WTC11 (cell line): ENCODE results near the gene FNIP2. TPM values are rescaled to one million over a fixed set of nuclear protein-coding genes. Genes with fewer than 3 reads are reported as not detected.

ENCODE experiments used
- ATAC-seq: fragments of 200-7000 bp; cut with Tn5 transposase; 2 replicates; pipeline ENCODE4 v1.10.0; 2021; ENCODE audit warnings: mild to moderate bottlenecking, moderate library complexity
- CTCF ChIA-PET: fragments of 300-600 bp; sonication (Branson Sonifier 250); formaldehyde crosslinking; loops from one replicate; lab custom pipeline; 2021; ENCODE audit warnings: antibody characterized with exemption; lab: Charles Lee
- POLR2A ChIA-PET: fragments of 350-600 bp; sonication (Branson Sonifier 250); formaldehyde crosslinking; loops from one replicate; lab custom pipeline; 2021; ENCODE audit warnings: antibody characterized with exemption; lab: Charles Lee
- DNase-seq: peaks from one replicate; pipeline ENCODE4 v3.0.0; 2021; ENCODE audit warnings: low spot score
- H3K27ac Mint-ChIP-seq: 2 replicates; pipeline ENCODE4 v1.8.0; 2021; ENCODE audit warnings: mixed read lengths
- H3K27me3 Mint-ChIP-seq: 2 replicates; pipeline ENCODE4 v1.8.0; 2021; ENCODE audit warnings: low read depth, mild to moderate bottlenecking, moderate library complexity, mixed read lengths
- H3K36me3 Mint-ChIP-seq: 2 replicates; pipeline ENCODE4 v1.8.0; 2021; ENCODE audit warnings: mixed read lengths
- H3K4me1 Mint-ChIP-seq: 2 replicates; pipeline ENCODE4 v1.8.0; 2022; ENCODE audit warnings: mixed read lengths
- H3K4me3 Mint-ChIP-seq: 2 replicates; pipeline ENCODE4 v1.8.0; 2021; ENCODE audit warnings: mild to moderate bottlenecking, moderate library complexity, mixed read lengths
- H3K9me3 Mint-ChIP-seq: 2 replicates; pipeline ENCODE4 v1.8.0; 2021; ENCODE audit warnings: mixed read lengths
- ATF2 ChIP-seq: sonication (generic); formaldehyde crosslinking; IDR thresholded peaks from 2 replicates; pipeline ENCODE4 v1.8.1; 2022; ENCODE audit warnings: low read depth, missing genetic modification reagents, borderline replicate concordance
- CDX4 ChIP-seq: fragments of 250-450 bp; sonication (Bioruptor Pico); IDR thresholded peaks from 2 replicates; pipeline ENCODE4 v1.9.0; 2021; ENCODE audit warnings: moderate library complexity, mild to moderate bottlenecking, inconsistent platforms, borderline replicate concordance
- CREB1 ChIP-seq: sonication (generic); formaldehyde crosslinking; IDR thresholded peaks from 2 replicates; pipeline ENCODE4 v1.8.0; 2023; ENCODE audit warnings: mild to moderate bottlenecking, missing genetic modification reagents
- E2F4 ChIP-seq: sonication (generic); formaldehyde crosslinking; IDR thresholded peaks from 2 replicates; pipeline ENCODE4 v1.8.1; 2022; ENCODE audit warnings: low read depth, mild to moderate bottlenecking, moderate library complexity, missing genetic modification reagents, borderline replicate concordance
- ETV6 ChIP-seq: sonication (generic); formaldehyde crosslinking; IDR thresholded peaks from 2 replicates; pipeline ENCODE4 v1.8.1; 2022; ENCODE audit warnings: mild to moderate bottlenecking, missing genetic modification reagents
- FOXK1 ChIP-seq: sonication (generic); formaldehyde crosslinking; IDR thresholded peaks from 2 replicates; pipeline ENCODE4 v1.8.0; 2022; ENCODE audit warnings: mild to moderate bottlenecking, moderate library complexity, missing genetic modification reagents
- FOXP1 ChIP-seq: sonication (generic); formaldehyde crosslinking; IDR thresholded peaks from 2 replicates; pipeline ENCODE4 v1.8.0; 2022; ENCODE audit warnings: missing genetic modification reagents, mild to moderate bottlenecking, moderate library complexity, borderline replicate concordance
- GTF2I ChIP-seq: fragments of 250-450 bp; sonication (Bioruptor Pico); conservative IDR thresholded peaks from 2 replicates; pipeline ENCODE4 v1.4.0; 2021; ENCODE audit warnings: mild to moderate bottlenecking
- HMGA2 ChIP-seq: fragments of 250-450 bp; sonication (Bioruptor Pico); IDR thresholded peaks from 2 replicates; pipeline ENCODE4 v1.4.0; 2021; ENCODE audit warnings: mild to moderate bottlenecking, moderate library complexity
- JUN ChIP-seq: sonication (generic); formaldehyde crosslinking; IDR thresholded peaks from 2 replicates; pipeline ENCODE4 v1.8.0; 2023; ENCODE audit warnings: mild to moderate bottlenecking, missing genetic modification reagents
- NFE2L1 ChIP-seq: sonication (generic); formaldehyde crosslinking; IDR thresholded peaks from 2 replicates; pipeline ENCODE4 v1.8.1; 2023; ENCODE audit warnings: missing genetic modification reagents
- NR1H2 ChIP-seq: sonication (generic); formaldehyde crosslinking; IDR thresholded peaks from 2 replicates; pipeline ENCODE4 v1.9.0; 2021; ENCODE audit warnings: mild to moderate bottlenecking, moderate library complexity, missing genetic modification reagents
- NR3C1 ChIP-seq: sonication (generic); formaldehyde crosslinking; conservative IDR thresholded peaks from 2 replicates; pipeline ENCODE4 v1.8.1; 2023; ENCODE audit warnings: low read depth, mild to moderate bottlenecking, missing genetic modification reagents
- ZNF396 ChIP-seq: fragments of 250-450 bp; sonication (Bioruptor Pico); IDR thresholded peaks from 2 replicates; pipeline ENCODE4 v1.8.0; 2021; ENCODE audit warnings: mild to moderate bottlenecking, moderate library complexity, borderline replicate concordance
- total RNA-seq: library from RNA; stranded (reverse); gene quantifications from 3 replicates; pipeline ENCODE4 v1.2.3, GENCODE V29; 2021
- TF ChIP-seq, protein P1 (sequence below): sonication (generic); formaldehyde crosslinking; IDR thresholded peaks from 2 replicates; pipeline ENCODE4 v1.8.0; 2023; ENCODE audit warnings: mild to moderate bottlenecking, missing genetic modification reagents
- TF ChIP-seq, protein P2 (sequence below): fragments of 250-450 bp; sonication (Bioruptor Pico); IDR thresholded peaks from 2 replicates; pipeline ENCODE4 v1.8.0; 2021; ENCODE audit warnings: mild to moderate bottlenecking
- TF ChIP-seq, protein P3 (sequence below): sonication (generic); formaldehyde crosslinking; IDR thresholded peaks from 2 replicates; pipeline ENCODE4 v1.8.0; 2023; ENCODE audit warnings: missing genetic modification reagents
- TF ChIP-seq, protein P4 (sequence below): sonication (generic); formaldehyde crosslinking; IDR thresholded peaks from 2 replicates; pipeline ENCODE4 v1.8.1; 2022; ENCODE audit warnings: mild to moderate bottlenecking, moderate library complexity, missing genetic modification reagents

FNIP2 gene
- total RNA-seq, 1 experiment from 2014 or later = 8.6 TPM

GRCh38 chr4:158861766-158862165 is 92.9 kb downstream of the FNIP2 start:
- Mint-ChIP-seq H3K9me3 (no peaks in the 10 kb centered on the region), H3K27ac (no peak overlapping the region), H3K4me1 (no peaks in the 10 kb centered on the region), H3K27me3 (no peaks in the 10 kb centered on the region), H3K36me3 (no peaks in the 10 kb centered on the region; the same call in none of the 2 replicates), H3K4me3 (no peak overlapping the region)
- DNase-seq (no peak), ATAC-seq (peak; percentile 81)
- CTCF ChIA-PET = interaction anchor here (0.6 to 1.6 kb wide), 5 partner anchors 10 to 330 kb away, joined by 3 to 5 read pairs (median 3); no protein-coding TSS in a partner anchor
- POLR2A ChIA-PET = no interaction called here
- TF ChIP-seq ZNF396 (CRISPR knock-in tag) = no peak

DNA sequence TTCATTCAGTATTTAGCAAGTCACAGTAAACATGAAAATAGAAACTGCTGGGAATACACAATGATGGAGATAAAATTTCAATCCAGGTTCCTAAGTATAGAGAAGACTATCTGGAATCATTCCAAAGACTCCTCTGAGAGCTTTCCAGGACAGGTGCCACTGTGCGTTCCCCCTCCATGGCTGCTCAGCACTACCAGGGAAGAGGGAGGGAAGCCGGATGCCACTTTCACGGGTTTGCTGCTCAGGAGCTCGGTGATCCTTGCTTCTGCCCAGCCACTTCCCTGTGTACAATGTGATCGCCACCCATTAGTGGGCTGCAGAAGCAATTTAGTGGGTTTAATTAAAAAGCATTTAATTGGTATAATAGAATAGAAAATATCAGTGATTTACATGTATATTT is 94.5 kb downstream of the FNIP2 start:
- DNase-seq = no peak
- no peak for ATAC-seq
- H3K36me3 Mint-ChIP-seq = peaks cover 3% of the 10 kb centered on the region
- TF ChIP-seq E2F4 (no peak), NFE2L1 (CRISPR knock-in tag) (no peak), FOXK1 (CRISPR knock-in tag) (no peak), HMGA2 (CRISPR knock-in tag) (no peak), FOXP1 (no peak), JUN (CRISPR knock-in tag) (no peak), CDX4 (CRISPR knock-in tag) (no peak)
- TF ChIP-seq, protein P1, sequence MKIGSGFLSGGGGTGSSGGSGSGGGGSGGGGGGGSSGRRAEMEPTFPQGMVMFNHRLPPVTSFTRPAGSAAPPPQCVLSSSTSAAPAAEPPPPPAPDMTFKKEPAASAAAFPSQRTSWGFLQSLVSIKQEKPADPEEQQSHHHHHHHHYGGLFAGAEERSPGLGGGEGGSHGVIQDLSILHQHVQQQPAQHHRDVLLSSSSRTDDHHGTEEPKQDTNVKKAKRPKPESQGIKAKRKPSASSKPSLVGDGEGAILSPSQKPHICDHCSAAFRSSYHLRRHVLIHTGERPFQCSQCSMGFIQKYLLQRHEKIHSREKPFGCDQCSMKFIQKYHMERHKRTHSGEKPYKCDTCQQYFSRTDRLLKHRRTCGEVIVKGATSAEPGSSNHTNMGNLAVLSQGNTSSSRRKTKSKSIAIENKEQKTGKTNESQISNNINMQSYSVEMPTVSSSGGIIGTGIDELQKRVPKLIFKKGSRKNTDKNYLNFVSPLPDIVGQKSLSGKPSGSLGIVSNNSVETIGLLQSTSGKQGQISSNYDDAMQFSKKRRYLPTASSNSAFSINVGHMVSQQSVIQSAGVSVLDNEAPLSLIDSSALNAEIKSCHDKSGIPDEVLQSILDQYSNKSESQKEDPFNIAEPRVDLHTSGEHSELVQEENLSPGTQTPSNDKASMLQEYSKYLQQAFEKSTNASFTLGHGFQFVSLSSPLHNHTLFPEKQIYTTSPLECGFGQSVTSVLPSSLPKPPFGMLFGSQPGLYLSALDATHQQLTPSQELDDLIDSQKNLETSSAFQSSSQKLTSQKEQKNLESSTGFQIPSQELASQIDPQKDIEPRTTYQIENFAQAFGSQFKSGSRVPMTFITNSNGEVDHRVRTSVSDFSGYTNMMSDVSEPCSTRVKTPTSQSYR (CRISPR knock-in tag) = no peak
- TF ChIP-seq, protein P2, sequence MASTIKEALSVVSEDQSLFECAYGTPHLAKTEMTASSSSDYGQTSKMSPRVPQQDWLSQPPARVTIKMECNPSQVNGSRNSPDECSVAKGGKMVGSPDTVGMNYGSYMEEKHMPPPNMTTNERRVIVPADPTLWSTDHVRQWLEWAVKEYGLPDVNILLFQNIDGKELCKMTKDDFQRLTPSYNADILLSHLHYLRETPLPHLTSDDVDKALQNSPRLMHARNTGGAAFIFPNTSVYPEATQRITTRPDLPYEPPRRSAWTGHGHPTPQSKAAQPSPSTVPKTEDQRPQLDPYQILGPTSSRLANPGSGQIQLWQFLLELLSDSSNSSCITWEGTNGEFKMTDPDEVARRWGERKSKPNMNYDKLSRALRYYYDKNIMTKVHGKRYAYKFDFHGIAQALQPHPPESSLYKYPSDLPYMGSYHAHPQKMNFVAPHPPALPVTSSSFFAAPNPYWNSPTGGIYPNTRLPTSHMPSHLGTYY (CRISPR knock-in tag) = no peak
- TF ChIP-seq, protein P3, sequence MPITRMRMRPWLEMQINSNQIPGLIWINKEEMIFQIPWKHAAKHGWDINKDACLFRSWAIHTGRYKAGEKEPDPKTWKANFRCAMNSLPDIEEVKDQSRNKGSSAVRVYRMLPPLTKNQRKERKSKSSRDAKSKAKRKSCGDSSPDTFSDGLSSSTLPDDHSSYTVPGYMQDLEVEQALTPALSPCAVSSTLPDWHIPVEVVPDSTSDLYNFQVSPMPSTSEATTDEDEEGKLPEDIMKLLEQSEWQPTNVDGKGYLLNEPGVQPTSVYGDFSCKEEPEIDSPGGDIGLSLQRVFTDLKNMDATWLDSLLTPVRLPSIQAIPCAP (CRISPR knock-in tag) = no peak
- ChIA-PET POLR2A (no interaction called here), CTCF (no interaction called here)
- H3K27me3 Mint-ChIP-seq = no peaks in the 10 kb centered on the region
- H3K4me1 Mint-ChIP-seq = no peaks in the 10 kb centered on the region
- H3K9me3 Mint-ChIP-seq = no peaks in the 10 kb centered on the region
- no peak overlapping the region for H3K4me3 Mint-ChIP-seq
- no peak overlapping the region for H3K27ac Mint-ChIP-seq

- H3K9me3 Mint-ChIP-seq = no peaks in the 10 kb centered on the region
- H3K27ac Mint-ChIP-seq = no peak overlapping the region
- DNase-seq (no peak), ATAC-seq (no peak)
- CTCF ChIA-PET = interaction anchor here (1.0 kb wide), 1 partner anchor 9 kb away, joined by 5 read pairs; no protein-coding TSS in a partner anchor
- H3K36me3 Mint-ChIP-seq = peaks cover 3% of the 10 kb centered on the region
- H3K27me3 Mint-ChIP-seq = no peaks in the 10 kb centered on the region
- POLR2A ChIA-PET = no interaction called here
- H3K4me1 Mint-ChIP-seq = peaks cover 8% of the 10 kb centered on the region
- no peak overlapping the region for H3K4me3 Mint-ChIP-seq
- TF ChIP-seq, protein P4, sequence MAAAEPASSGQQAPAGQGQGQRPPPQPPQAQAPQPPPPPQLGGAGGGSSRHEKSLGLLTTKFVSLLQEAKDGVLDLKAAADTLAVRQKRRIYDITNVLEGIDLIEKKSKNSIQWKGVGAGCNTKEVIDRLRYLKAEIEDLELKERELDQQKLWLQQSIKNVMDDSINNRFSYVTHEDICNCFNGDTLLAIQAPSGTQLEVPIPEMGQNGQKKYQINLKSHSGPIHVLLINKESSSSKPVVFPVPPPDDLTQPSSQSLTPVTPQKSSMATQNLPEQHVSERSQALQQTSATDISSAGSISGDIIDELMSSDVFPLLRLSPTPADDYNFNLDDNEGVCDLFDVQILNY (CRISPR knock-in tag) = no peak
- TF ChIP-seq ETV6 (no peak), GTF2I (CRISPR knock-in tag) (no peak), CREB1 (CRISPR knock-in tag) (no peak), CDX4 (CRISPR knock-in tag) (no peak), ATF2 (CRISPR knock-in tag) (no peak), NR1H2 (CRISPR knock-in tag) (no peak), FOXP1 (no peak), NR3C1 (no peak)
- TF ChIP-seq, protein P1 (CRISPR knock-in tag) = no peak
Measured at GRCh38 chr4:158865520-158866177, 96.8 kb downstream of the FNIP2 start.
